HEK293 (cell line): ENCODE results near the gene S1PR2.

Experiments
- GLI2 ChIP-seq: fragments of 450-650 bp; formaldehyde crosslinking; IDR thresholded peaks from 2 replicates; pipeline ENCODE4; 2017; ENCODE audit warnings: missing biosample characterization, missing genetic modification characterization, low read depth, borderline replicate concordance
- HOXD13 ChIP-seq: sonication (generic); formaldehyde crosslinking; IDR thresholded peaks from 2 replicates; pipeline ENCODE4 v1.8.0; 2022; ENCODE audit warnings: missing genetic modification reagents, borderline replicate concordance
- KLF1 ChIP-seq: fragments of 450-650 bp; formaldehyde crosslinking; IDR thresholded peaks from 2 replicates; pipeline ENCODE4 v1.5.1; 2016; ENCODE audit warnings: missing biosample characterization, missing genetic modification characterization
- MEIS1 ChIP-seq: sonication (generic); formaldehyde crosslinking; IDR thresholded peaks from 2 replicates; pipeline ENCODE4 v1.8.1; 2022; ENCODE audit warnings: missing genetic modification reagents, mild to moderate bottlenecking, borderline replicate concordance
- OVOL3 ChIP-seq: fragments of 450-650 bp; formaldehyde crosslinking; IDR thresholded peaks from 2 replicates; pipeline ENCODE4 v1.5.1; 2016; ENCODE audit warnings: missing biosample characterization, missing genetic modification characterization
- SCRT1 ChIP-seq: fragments of 450-650 bp; formaldehyde crosslinking; IDR thresholded peaks from 2 replicates; pipeline ENCODE4 v1.5.1; 2016; ENCODE audit warnings: missing biosample characterization, missing genetic modification characterization, borderline replicate concordance
- ZBTB10 ChIP-seq: fragments of 450-650 bp; formaldehyde crosslinking; IDR thresholded peaks from 2 replicates; pipeline ENCODE4 v1.5.1; 2016; ENCODE audit warnings: missing biosample characterization, missing genetic modification characterization
- ZFHX2 ChIP-seq: fragments of 450-650 bp; formaldehyde crosslinking; conservative IDR thresholded peaks from 2 replicates; pipeline ENCODE4 v1.5.1; 2016; ENCODE audit warnings: missing biosample characterization, missing genetic modification characterization
- ZFP3 ChIP-seq: fragments of 450-650 bp; formaldehyde crosslinking; IDR thresholded peaks from 2 replicates; pipeline ENCODE4 v1.5.1; 2016; ENCODE audit warnings: low read depth, missing biosample characterization, missing genetic modification characterization
- ZNF350 ChIP-seq: fragments of 450-650 bp; formaldehyde crosslinking; IDR thresholded peaks from 2 replicates; pipeline ENCODE4 v1.5.0; 2017; ENCODE audit warnings: missing biosample characterization, mild to moderate bottlenecking, missing genetic modification characterization
- ZNF391 ChIP-seq: fragments of 450-650 bp; formaldehyde crosslinking; IDR thresholded peaks from 2 replicates; pipeline ENCODE4 v1.5.1; 2016; ENCODE audit warnings: low read depth, missing biosample characterization, missing genetic modification characterization, borderline replicate concordance
- ZNF394 ChIP-seq: fragments of 450-650 bp; formaldehyde crosslinking; IDR thresholded peaks from 2 replicates; pipeline ENCODE4 v1.5.1; 2016; ENCODE audit warnings: missing biosample characterization, missing genetic modification characterization, mild to moderate bottlenecking, moderate library complexity, borderline replicate concordance
- ZNF514 ChIP-seq: fragments of 450-650 bp; formaldehyde crosslinking; IDR thresholded peaks from 2 replicates; pipeline ENCODE4 v1.5.1; 2016; ENCODE audit warnings: missing biosample characterization, missing genetic modification characterization
- ZNF518A ChIP-seq: fragments of 450-650 bp; formaldehyde crosslinking; conservative IDR thresholded peaks from 2 replicates; pipeline ENCODE4 v1.5.1; 2016; ENCODE audit warnings: low read depth, missing biosample characterization, missing genetic modification characterization
- ZNF555 ChIP-seq: fragments of 450-650 bp; formaldehyde crosslinking; conservative IDR thresholded peaks from 2 replicates; pipeline ENCODE4 v1.5.1; 2017; ENCODE audit warnings: missing biosample characterization, mild to moderate bottlenecking, missing genetic modification characterization, inconsistent platforms
- ZNF600 ChIP-seq: fragments of 450-650 bp; formaldehyde crosslinking; IDR thresholded peaks from 2 replicates; pipeline ENCODE4 v1.5.1; 2016; ENCODE audit warnings: missing biosample characterization, missing genetic modification characterization
- ZNF629 ChIP-seq: fragments of 450-650 bp; formaldehyde crosslinking; IDR thresholded peaks from 2 replicates; pipeline ENCODE4 v1.5.1; 2017; ENCODE audit warnings: missing biosample characterization, missing genetic modification characterization
- ZNF777 ChIP-seq: fragments of 450-650 bp; formaldehyde crosslinking; IDR thresholded peaks from 2 replicates; pipeline ENCODE4 v1.5.1; 2017; ENCODE audit warnings: missing biosample characterization, missing genetic modification characterization, borderline replicate concordance
- ZNF830 ChIP-seq: fragments of 450-650 bp; IDR thresholded peaks from 2 replicates; pipeline ENCODE4 v1.5.0; 2018; ENCODE audit warnings: missing biosample characterization, missing genetic modification characterization, low read depth, mild to moderate bottlenecking, moderate library complexity
- ZSCAN16 ChIP-seq: fragments of 450-650 bp; formaldehyde crosslinking; IDR thresholded peaks from 2 replicates; pipeline ENCODE4 v1.5.1; 2016; ENCODE audit warnings: missing biosample characterization, missing genetic modification characterization
- ZSCAN23 ChIP-seq: fragments of 450-650 bp; formaldehyde crosslinking; IDR thresholded peaks from 2 replicates; pipeline ENCODE4 v1.5.1; 2016; ENCODE audit warnings: missing biosample characterization, missing genetic modification characterization
- TF ChIP-seq, protein P1 (sequence below): fragments of 450-650 bp; formaldehyde crosslinking; IDR thresholded peaks from 2 replicates; pipeline ENCODE4 v1.5.1; 2016; ENCODE audit warnings: missing biosample characterization, missing genetic modification characterization, low read depth
- TF ChIP-seq, protein P2 (sequence below): fragments of 450-650 bp; formaldehyde crosslinking; IDR thresholded peaks from 2 replicates; pipeline ENCODE4 v1.5.1; 2016; ENCODE audit warnings: missing biosample characterization, missing genetic modification characterization
- TF ChIP-seq, protein P3 (sequence below): fragments of 450-650 bp; formaldehyde crosslinking; IDR thresholded peaks from 2 replicates; pipeline ENCODE4 v1.5.1; 2016; ENCODE audit warnings: missing biosample characterization, missing genetic modification characterization

The S1PR2 gene

GRCh38 chr19:10194500-10195198, 36.5 kb downstream of the S1PR2 start, which contains the start of gene DNMT1 (continued):
- TF ChIP-seq ZNF518A (tag by site-specific recombination), result 0 out of 2 replicates have a peak, but pooled peaks have one; percentile 53
- peak; percentile 23; the same call in 1 of the 2 replicates for TF ChIP-seq KLF1
- no peak for TF ChIP-seq GLI2
- TF ChIP-seq ZSCAN16, result no peak
- TF ChIP-seq ZNF514 (tag by site-specific recombination), result no peak
- no peak for TF ChIP-seq ZNF830 (tag by site-specific recombination)
- TF ChIP-seq ZNF350, result no peak
- no peak for TF ChIP-seq ZFP3 (tag by site-specific recombination)
- TF ChIP-seq ZNF391, result no peak; the same call in none of the 2 replicates
- TF ChIP-seq, protein P1, sequence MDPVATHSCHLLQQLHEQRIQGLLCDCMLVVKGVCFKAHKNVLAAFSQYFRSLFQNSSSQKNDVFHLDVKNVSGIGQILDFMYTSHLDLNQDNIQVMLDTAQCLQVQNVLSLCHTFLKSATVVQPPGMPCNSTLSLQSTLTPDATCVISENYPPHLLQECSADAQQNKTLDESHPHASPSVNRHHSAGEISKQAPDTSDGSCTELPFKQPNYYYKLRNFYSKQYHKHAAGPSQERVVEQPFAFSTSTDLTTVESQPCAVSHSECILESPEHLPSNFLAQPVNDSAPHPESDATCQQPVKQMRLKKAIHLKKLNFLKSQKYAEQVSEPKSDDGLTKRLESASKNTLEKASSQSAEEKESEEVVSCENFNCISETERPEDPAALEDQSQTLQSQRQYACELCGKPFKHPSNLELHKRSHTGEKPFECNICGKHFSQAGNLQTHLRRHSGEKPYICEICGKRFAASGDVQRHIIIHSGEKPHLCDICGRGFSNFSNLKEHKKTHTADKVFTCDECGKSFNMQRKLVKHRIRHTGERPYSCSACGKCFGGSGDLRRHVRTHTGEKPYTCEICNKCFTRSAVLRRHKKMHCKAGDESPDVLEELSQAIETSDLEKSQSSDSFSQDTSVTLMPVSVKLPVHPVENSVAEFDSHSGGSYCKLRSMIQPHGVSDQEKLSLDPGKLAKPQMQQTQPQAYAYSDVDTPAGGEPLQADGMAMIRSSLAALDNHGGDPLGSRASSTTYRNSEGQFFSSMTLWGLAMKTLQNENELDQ (tag by site-specific recombination), result no peak
- TF ChIP-seq, protein P2, sequence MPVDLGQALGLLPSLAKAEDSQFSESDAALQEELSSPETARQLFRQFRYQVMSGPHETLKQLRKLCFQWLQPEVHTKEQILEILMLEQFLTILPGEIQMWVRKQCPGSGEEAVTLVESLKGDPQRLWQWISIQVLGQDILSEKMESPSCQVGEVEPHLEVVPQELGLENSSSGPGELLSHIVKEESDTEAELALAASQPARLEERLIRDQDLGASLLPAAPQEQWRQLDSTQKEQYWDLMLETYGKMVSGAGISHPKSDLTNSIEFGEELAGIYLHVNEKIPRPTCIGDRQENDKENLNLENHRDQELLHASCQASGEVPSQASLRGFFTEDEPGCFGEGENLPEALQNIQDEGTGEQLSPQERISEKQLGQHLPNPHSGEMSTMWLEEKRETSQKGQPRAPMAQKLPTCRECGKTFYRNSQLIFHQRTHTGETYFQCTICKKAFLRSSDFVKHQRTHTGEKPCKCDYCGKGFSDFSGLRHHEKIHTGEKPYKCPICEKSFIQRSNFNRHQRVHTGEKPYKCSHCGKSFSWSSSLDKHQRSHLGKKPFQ (tag by site-specific recombination), result peak; percentile 85
- TF ChIP-seq MEIS1, result no peak
- TF ChIP-seq ZNF629 (tag by site-specific recombination), result peak; percentile 55
- peak; percentile 84 for TF ChIP-seq ZBTB10 (tag by site-specific recombination)
- TF ChIP-seq ZSCAN23 (tag by site-specific recombination), result no peak
- TF ChIP-seq ZNF777, result no peak
- TF ChIP-seq OVOL3, result no peak
- peak; percentile 96 for TF ChIP-seq ZNF600 (tag by site-specific recombination)
- no peak for TF ChIP-seq ZNF555
- peak; percentile 81; the same call in 1 of the 2 replicates for TF ChIP-seq ZFHX2 (tag by site-specific recombination)
- no peak for TF ChIP-seq HOXD13 (CRISPR knock-in tag)
- TF ChIP-seq ZNF394 (tag by site-specific recombination), result peak; percentile 47; the same call in 1 of the 2 replicates
- TF ChIP-seq, protein P3, sequence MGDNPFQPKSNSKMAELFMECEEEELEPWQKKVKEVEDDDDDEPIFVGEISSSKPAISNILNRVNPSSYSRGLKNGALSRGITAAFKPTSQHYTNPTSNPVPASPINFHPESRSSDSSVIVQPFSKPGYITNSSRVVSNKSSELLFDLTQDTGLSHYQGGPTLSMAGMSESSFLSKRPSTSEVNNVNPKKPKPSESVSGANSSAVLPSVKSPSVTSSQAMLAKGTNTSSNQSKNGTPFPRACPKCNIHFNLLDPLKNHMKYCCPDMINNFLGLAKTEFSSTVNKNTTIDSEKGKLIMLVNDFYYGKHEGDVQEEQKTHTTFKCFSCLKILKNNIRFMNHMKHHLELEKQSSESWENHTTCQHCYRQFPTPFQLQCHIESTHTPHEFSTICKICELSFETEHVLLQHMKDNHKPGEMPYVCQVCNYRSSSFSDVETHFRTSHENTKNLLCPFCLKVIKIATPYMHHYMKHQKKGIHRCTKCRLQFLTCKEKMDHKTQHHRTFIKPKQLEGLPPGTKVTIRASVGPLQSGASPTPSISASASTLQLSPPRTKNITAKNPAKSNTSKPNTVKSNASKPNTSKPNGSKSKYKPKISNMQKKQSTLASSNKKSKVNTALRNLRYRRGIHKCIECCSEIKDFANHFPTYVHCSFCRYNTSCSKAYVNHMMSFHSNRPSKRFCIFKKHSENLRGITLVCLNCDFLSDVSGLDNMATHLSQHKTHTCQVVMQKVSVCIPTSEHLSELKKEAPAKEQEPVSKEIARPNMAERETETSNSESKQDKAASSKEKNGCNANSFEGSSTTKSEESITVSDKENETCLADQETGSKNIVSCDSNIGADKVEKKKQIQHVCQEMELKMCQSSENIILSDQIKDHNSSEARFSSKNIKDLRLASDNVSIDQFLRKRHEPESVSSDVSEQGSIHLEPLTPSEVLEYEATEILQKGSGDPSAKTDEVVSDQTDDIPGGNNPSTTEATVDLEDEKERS (tag by site-specific recombination), result no peak
- TF ChIP-seq SCRT1 (tag by site-specific recombination), result no peak
